ENCODE data around the gene HS6ST1.

Gene HS6ST1

GRCh38 chr2:128291161-128291843 lies 27.4 kb downstream of the HS6ST1 start:
- Mint-ChIP-seq H3K27me3 (no peaks in the 10 kb centered on the region), H3K36me3 (ENCODE audit: insufficient read depth) (peaks cover 1% of the 10 kb centered on the region), H3K27ac (ENCODE audit: low read depth) (no peak overlapping the region), H3K4me3 (no peak overlapping the region), H3K9me3 (no peaks in the 10 kb centered on the region), H3K4me1 (peaks cover 21% of the 10 kb centered on the region)
- DNase-seq (ENCODE audit: low spot score in 2 of 2) (no peak), ATAC-seq (replicated peaks; ENCODE audit: extremely low read depth, poor library complexity, severe bottlenecking) (no peak)

GRCh38 chr2:128290356-128290755 lies 28.3 kb downstream of the HS6ST1 start:
- Mint-ChIP-seq H3K9me3 (no peaks in the 10 kb centered on the region), H3K27me3 (no peaks in the 10 kb centered on the region), H3K4me1 (peaks cover 12% of the 10 kb centered on the region), H3K4me3 (no peak overlapping the region), H3K27ac (ENCODE audit: low read depth) (no peak overlapping the region), H3K36me3 (ENCODE audit: insufficient read depth) (peaks cover 1% of the 10 kb centered on the region)
- no peak for ATAC-seq (replicated peaks; ENCODE audit: extremely low read depth, poor library complexity, severe bottlenecking)
- DNase-seq (ENCODE audit: low spot score in 2 of 2): no peak

GRCh38 chr2:128289439-128289838 lies 29.2 kb downstream of the HS6ST1 start:
- Mint-ChIP-seq H3K36me3 (ENCODE audit: insufficient read depth) (peaks cover 1% of the 10 kb centered on the region), H3K4me3 (no peak overlapping the region), H3K27me3 (no peaks in the 10 kb centered on the region), H3K9me3 (no peaks in the 10 kb centered on the region), H3K4me1 (peaks cover 6% of the 10 kb centered on the region), H3K27ac (ENCODE audit: low read depth) (no peak overlapping the region)
- DNase-seq (ENCODE audit: low spot score in 2 of 2): no peak
- no peak for ATAC-seq (replicated peaks; ENCODE audit: extremely low read depth, poor library complexity, severe bottlenecking)

- DNase-seq (ENCODE audit: low spot score in 2 of 2): no peak
- Mint-ChIP-seq H3K4me1 (no peaks in the 10 kb centered on the region), H3K27me3 (no peaks in the 10 kb centered on the region), H3K4me3 (no peak overlapping the region), H3K9me3 (no peaks in the 10 kb centered on the region), H3K36me3 (ENCODE audit: insufficient read depth) (peaks cover 1% of the 10 kb centered on the region), H3K27ac (ENCODE audit: low read depth) (no peak overlapping the region)
- no peak for ATAC-seq (replicated peaks; ENCODE audit: extremely low read depth, poor library complexity, severe bottlenecking)
These were observed 29.9 kb downstream of the HS6ST1 start for GRCh38 chr2:128288781-128289180.

- H3K36me3 Mint-ChIP-seq (ENCODE audit: insufficient read depth): peaks cover 1% of the 10 kb centered on the region
- H3K4me1 Mint-ChIP-seq: peaks cover 4% of the 10 kb centered on the region
- no peaks in the 10 kb centered on the region for H3K9me3 Mint-ChIP-seq
- no peaks in the 10 kb centered on the region for H3K27me3 Mint-ChIP-seq
- no peak overlapping the region for H3K27ac Mint-ChIP-seq (ENCODE audit: low read depth)
- H3K4me3 Mint-ChIP-seq: no peak overlapping the region
- ATAC-seq (replicated peaks; ENCODE audit: extremely low read depth, poor library complexity, severe bottlenecking) (no peak), DNase-seq (ENCODE audit: low spot score in 2 of 2) (no peak)
These were observed 30.6 kb downstream of the HS6ST1 start for GRCh38 chr2:128287780-128288735.

GRCh38 chr2:128286905-128287779 lies 31.5 kb downstream of the HS6ST1 start:
- Mint-ChIP-seq H3K27ac (ENCODE audit: low read depth) (no peak overlapping the region), H3K27me3 (no peaks in the 10 kb centered on the region), H3K36me3 (ENCODE audit: insufficient read depth) (peaks cover 1% of the 10 kb centered on the region), H3K4me3 (no peak overlapping the region), H3K4me1 (peaks cover 8% of the 10 kb centered on the region), H3K9me3 (no peaks in the 10 kb centered on the region)
- no peak for ATAC-seq (replicated peaks; ENCODE audit: extremely low read depth, poor library complexity, severe bottlenecking)
- no peak for DNase-seq (ENCODE audit: low spot score in 2 of 2)

GRCh38 chr2:128286011-128286721 lies 32.5 kb downstream of the HS6ST1 start:
- DNase-seq (ENCODE audit: low spot score in 2 of 2) (no peak), ATAC-seq (replicated peaks; ENCODE audit: extremely low read depth, poor library complexity, severe bottlenecking) (no peak)
- Mint-ChIP-seq H3K27ac (ENCODE audit: low read depth) (no peak overlapping the region), H3K9me3 (no peaks in the 10 kb centered on the region), H3K4me3 (no peak overlapping the region), H3K36me3 (ENCODE audit: insufficient read depth) (peaks cover 1% of the 10 kb centered on the region), H3K4me1 (peaks cover 12% of the 10 kb centered on the region), H3K27me3 (no peaks in the 10 kb centered on the region)

GRCh38 chr2:128285329-128285931 lies 33.2 kb downstream of the HS6ST1 start:
- Mint-ChIP-seq H3K36me3 (ENCODE audit: insufficient read depth) (peaks cover 1% of the 10 kb centered on the region), H3K9me3 (no peaks in the 10 kb centered on the region), H3K27me3 (no peaks in the 10 kb centered on the region), H3K4me1 (peaks cover 19% of the 10 kb centered on the region), H3K4me3 (no peak overlapping the region), H3K27ac (ENCODE audit: low read depth) (no peak overlapping the region)
- DNase-seq (ENCODE audit: low spot score in 2 of 2) (no peak), ATAC-seq (replicated peaks; ENCODE audit: extremely low read depth, poor library complexity, severe bottlenecking) (no peak)

GRCh38 chr2:128284841-128285240 lies 33.8 kb downstream of the HS6ST1 start:
- no peak for DNase-seq (ENCODE audit: low spot score in 2 of 2)
- no peak for ATAC-seq (replicated peaks; ENCODE audit: extremely low read depth, poor library complexity, severe bottlenecking)
- Mint-ChIP-seq H3K4me3 (no peak overlapping the region), H3K27ac (ENCODE audit: low read depth) (no peak overlapping the region), H3K9me3 (no peaks in the 10 kb centered on the region), H3K27me3 (no peaks in the 10 kb centered on the region), H3K36me3 (ENCODE audit: insufficient read depth) (peaks cover 1% of the 10 kb centered on the region), H3K4me1 (peaks cover 25% of the 10 kb centered on the region)

GRCh38 chr2:128284037-128284441 lies 34.6 kb downstream of the HS6ST1 start:
- peaks cover 25% of the 10 kb centered on the region for H3K4me1 Mint-ChIP-seq
- H3K27me3 Mint-ChIP-seq: no peaks in the 10 kb centered on the region
- no peak for DNase-seq (ENCODE audit: low spot score in 2 of 2)
- H3K36me3 Mint-ChIP-seq (ENCODE audit: insufficient read depth): peaks cover 1% of the 10 kb centered on the region
- ATAC-seq (replicated peaks; ENCODE audit: extremely low read depth, poor library complexity, severe bottlenecking): no peak
- H3K4me3 Mint-ChIP-seq: no peak overlapping the region
- H3K27ac Mint-ChIP-seq (ENCODE audit: low read depth): peak overlapping the region; percentile 51
- H3K9me3 Mint-ChIP-seq: no peaks in the 10 kb centered on the region

GRCh38 chr2:128282976-128283810 lies 35.5 kb downstream of the HS6ST1 start:
- H3K9me3 Mint-ChIP-seq: no peaks in the 10 kb centered on the region
- DNase-seq (ENCODE audit: low spot score in 2 of 2): no peak
- H3K4me3 Mint-ChIP-seq: no peak overlapping the region
- H3K27ac Mint-ChIP-seq (ENCODE audit: low read depth): peak overlapping the region; percentile 78
- peaks cover 25% of the 10 kb centered on the region for H3K4me1 Mint-ChIP-seq
- no peaks in the 10 kb centered on the region for H3K27me3 Mint-ChIP-seq
- no peak for ATAC-seq (replicated peaks; ENCODE audit: extremely low read depth, poor library complexity, severe bottlenecking)
- H3K36me3 Mint-ChIP-seq (ENCODE audit: insufficient read depth): no peaks in the 10 kb centered on the region

Measured in central memory CD8-positive, alpha-beta T cell (primary cell).